Hepatocyte (in vitro differentiated cells): ENCODE data around the gene TNS3. TPM values are rescaled to one million over a fixed set of nuclear protein-coding genes. Genes with fewer than 3 reads are reported as not detected.
A peak's percentile ranks its signal among the peaks of the same experiment; 100 is the strongest.

Source experiments
- DNase-seq: peaks from one replicate; pipeline ENCODE4 v3.0.0-alpha.2; 2016; ENCODE audit warnings: low spot score
- H2AFZ ChIP-seq: fragments of 200-600 bp; sonication (generic); 2 replicates; pipeline ENCODE4 v1.6.0; 2016; ENCODE audit warnings: antibody characterized with exemption, mild to moderate bottlenecking
- H3K27ac ChIP-seq: fragments of 200-600 bp; sonication (generic); 2 replicates; pipeline ENCODE4 v1.5.1; 2016; ENCODE audit warnings: mild to moderate bottlenecking
- H3K27me3 ChIP-seq: fragments of 200-600 bp; sonication (generic); 2 replicates; pipeline ENCODE4 v1.6.1; 2016
- H3K36me3 ChIP-seq: fragments of 200-600 bp; sonication (generic); replicated peaks from 2 replicates; pipeline ENCODE4 v1.5.1; 2016; ENCODE audit warnings: low read depth; ENCODE audit not compliant: insufficient read depth
- H3K4me1 ChIP-seq: fragments of 200-600 bp; sonication (generic); 2 replicates; pipeline ENCODE4 v1.5.1; 2016; ENCODE audit warnings: mild to moderate bottlenecking, moderate library complexity; ENCODE audit not compliant: insufficient read depth
- H3K4me2 ChIP-seq: fragments of 200-600 bp; sonication (generic); 2 replicates; pipeline ENCODE4 v1.6.0; 2016
- H3K4me3 ChIP-seq: fragments of 200-600 bp; sonication (generic); 2 replicates; pipeline ENCODE4 v1.5.1; 2016; ENCODE audit warnings: mild to moderate bottlenecking
- H3K79me2 ChIP-seq: fragments of 200-600 bp; sonication (generic); 2 replicates; pipeline ENCODE4 v1.6.0; 2017; ENCODE audit warnings: mild to moderate bottlenecking
- H3K9me2 ChIP-seq: fragments of 200-600 bp; sonication (generic); replicated peaks from 2 replicates; pipeline ENCODE4 v1.6.0; 2017; ENCODE audit warnings: mild to moderate bottlenecking; ENCODE audit not compliant: insufficient read depth
- H3K9me3 ChIP-seq: fragments of 200-600 bp; sonication (generic); 2 replicates; pipeline ENCODE4 v1.5.1; 2016; ENCODE audit warnings: low read depth, mild to moderate bottlenecking
- H4K20me1 ChIP-seq: fragments of 200-600 bp; sonication (generic); 2 replicates; pipeline ENCODE4 v1.6.0; 2016; ENCODE audit warnings: mild to moderate bottlenecking; ENCODE audit not compliant: insufficient read depth, poor library complexity, severe bottlenecking
- EZH2 ChIP-seq: fragments of 200-600 bp; sonication (generic); IDR thresholded peaks from 2 replicates; pipeline ENCODE4 v1.6.1; 2016; ENCODE audit warnings: antibody characterized with exemption, mild to moderate bottlenecking, borderline replicate concordance
- EZH2phosphoT487 ChIP-seq: fragments of 200-600 bp; sonication (generic); IDR thresholded peaks from one replicate; pipeline ENCODE4 v1.6.1; 2018; ENCODE audit warnings: antibody characterized with exemption, mild to moderate bottlenecking, low read depth, moderate library complexity; ENCODE audit not compliant: unreplicated experiment, severe bottlenecking
- WGBS: methylation state at CpG from one replicate; pipeline ENCODE4 v1.1.6; 2016; ENCODE audit warnings: low lambda C conversion rate; ENCODE audit errors: missing lambda C conversion rate; 5-methylcytosine and 5-hydroxymethylcytosine counted together
- polyA plus RNA-seq: library from polyadenylated mRNA; unstranded; fragments of >200 nt; fragmentation: Nextera tagmentation; extraction: Ambion mirVana; gene quantifications from 2 replicates; pipeline ENCODE4 v1.2.1, GENCODE V29; 2016
- total RNA-seq: library from RNA; depleted of rRNA; stranded (reverse); fragments of >200 nt; gene quantifications from 2 replicates; pipeline ENCODE4 v1.2.3, GENCODE V29; 2014
- TF ChIP-seq, protein P1 (sequence below): fragments of 200-600 bp; sonication (generic); IDR thresholded peaks from 2 replicates; pipeline ENCODE4 v1.5.1; 2016; ENCODE audit warnings: antibody characterized with exemption, mild to moderate bottlenecking; ENCODE audit not compliant: poor library complexity

The TNS3 gene
- total and polyA plus RNA-seq, 2 experiments from 2014 or later: 30.0 to 73.3 TPM

DNA sequence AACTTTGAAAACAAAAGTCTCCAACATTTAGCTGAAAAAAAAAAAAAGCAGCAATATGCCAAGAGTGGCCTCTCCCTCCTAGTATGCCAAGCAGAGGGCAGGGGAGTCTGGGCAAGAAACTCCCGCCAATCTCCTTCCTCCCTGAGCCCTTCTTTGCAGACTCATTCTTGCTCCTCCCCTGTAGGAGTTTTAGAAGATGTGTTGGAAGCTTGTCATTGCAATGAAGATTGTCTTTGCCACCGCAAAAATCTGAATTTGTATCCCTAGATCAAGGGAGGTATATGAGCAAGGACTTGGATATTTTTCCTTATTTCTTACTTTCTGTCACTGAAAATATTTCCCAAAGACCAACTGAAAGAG is 2.6 kb upstream of the TNS3 start:
- TF ChIP-seq EZH2phosphoT487 (no peak), EZH2 (no peak)
- TF ChIP-seq, protein P1, sequence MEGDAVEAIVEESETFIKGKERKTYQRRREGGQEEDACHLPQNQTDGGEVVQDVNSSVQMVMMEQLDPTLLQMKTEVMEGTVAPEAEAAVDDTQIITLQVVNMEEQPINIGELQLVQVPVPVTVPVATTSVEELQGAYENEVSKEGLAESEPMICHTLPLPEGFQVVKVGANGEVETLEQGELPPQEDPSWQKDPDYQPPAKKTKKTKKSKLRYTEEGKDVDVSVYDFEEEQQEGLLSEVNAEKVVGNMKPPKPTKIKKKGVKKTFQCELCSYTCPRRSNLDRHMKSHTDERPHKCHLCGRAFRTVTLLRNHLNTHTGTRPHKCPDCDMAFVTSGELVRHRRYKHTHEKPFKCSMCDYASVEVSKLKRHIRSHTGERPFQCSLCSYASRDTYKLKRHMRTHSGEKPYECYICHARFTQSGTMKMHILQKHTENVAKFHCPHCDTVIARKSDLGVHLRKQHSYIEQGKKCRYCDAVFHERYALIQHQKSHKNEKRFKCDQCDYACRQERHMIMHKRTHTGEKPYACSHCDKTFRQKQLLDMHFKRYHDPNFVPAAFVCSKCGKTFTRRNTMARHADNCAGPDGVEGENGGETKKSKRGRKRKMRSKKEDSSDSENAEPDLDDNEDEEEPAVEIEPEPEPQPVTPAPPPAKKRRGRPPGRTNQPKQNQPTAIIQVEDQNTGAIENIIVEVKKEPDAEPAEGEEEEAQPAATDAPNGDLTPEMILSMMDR: no peak
- 84% methylated on average over 2 of the region's 2 CpGs for WGBS
- Histone ChIP-seq H3K27ac (peak overlapping the region; percentile 55), H3K4me1 (peaks cover 20% of the 10 kb centered on the region), H3K4me2 (no peak overlapping the region), H3K79me2 (peaks cover 33% of the 10 kb centered on the region), H3K4me3 (no peak overlapping the region), H3K27me3 (no peaks in the 10 kb centered on the region), H4K20me1 (no peaks in the 10 kb centered on the region), H3K9me2 (no peaks in the 10 kb centered on the region), H3K9me3 (no peaks in the 10 kb centered on the region), H3K36me3 (no peaks in the 10 kb centered on the region), H2AFZ (no peak overlapping the region)
- DNase-seq: no peak

DNA sequence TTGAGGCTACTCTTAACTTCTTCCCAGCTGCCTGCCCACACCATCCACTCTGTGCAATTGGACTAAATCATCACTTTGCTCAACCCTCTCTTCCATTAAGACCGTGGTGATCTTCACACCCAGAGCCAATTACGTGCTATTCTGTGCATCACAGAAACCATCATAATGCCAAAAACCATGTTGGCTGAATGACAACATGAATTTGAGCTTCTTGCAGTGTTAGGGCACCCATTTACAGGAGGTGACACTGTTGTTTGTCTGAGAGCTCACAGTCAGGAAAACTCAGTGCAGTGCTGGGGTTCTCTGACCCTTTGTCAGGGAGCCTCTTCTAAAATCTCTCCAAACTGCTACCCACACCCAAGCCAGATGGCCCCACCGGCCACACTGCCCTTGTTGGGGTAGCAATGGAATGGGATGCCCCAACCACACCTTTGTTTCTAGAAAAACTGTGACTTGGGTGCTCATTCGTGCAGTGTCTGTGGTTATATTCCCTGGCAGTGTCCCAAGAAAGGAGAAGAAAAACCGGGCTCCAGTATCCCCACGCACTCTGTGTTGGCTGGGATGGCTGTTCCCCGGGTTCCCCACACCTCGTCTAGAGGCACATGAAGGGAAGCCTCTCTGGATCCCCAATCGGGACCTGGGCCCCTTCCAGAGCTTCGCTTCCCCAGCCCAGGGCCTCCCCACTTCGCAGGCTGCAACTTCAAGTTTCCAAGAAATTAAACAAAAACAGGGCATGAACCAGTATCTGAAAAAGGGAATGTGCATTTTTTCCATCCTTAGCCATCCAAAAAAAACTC is 2.0 kb upstream of the TNS3 start:
- no peaks in the 10 kb centered on the region for H3K9me2 ChIP-seq
- TF ChIP-seq, protein P1: no peak
- no peak for TF ChIP-seq EZH2
- TF ChIP-seq EZH2phosphoT487: no peak
- 78% methylated on average over 11 of the region's 11 CpGs for WGBS
- H3K4me1 ChIP-seq: peaks cover 26% of the 10 kb centered on the region
- no peak overlapping the region for H3K4me2 ChIP-seq
- no peak for DNase-seq
- H2AFZ ChIP-seq: no peak overlapping the region
- peak overlapping the region; percentile 55 for H3K27ac ChIP-seq
- H3K36me3 ChIP-seq: no peaks in the 10 kb centered on the region
- H4K20me1 ChIP-seq: no peaks in the 10 kb centered on the region
- H3K9me3 ChIP-seq: no peaks in the 10 kb centered on the region
- H3K79me2 ChIP-seq: peaks cover 39% of the 10 kb centered on the region
- H3K27me3 ChIP-seq: no peaks in the 10 kb centered on the region
- H3K4me3 ChIP-seq: no peak overlapping the region

DNA sequence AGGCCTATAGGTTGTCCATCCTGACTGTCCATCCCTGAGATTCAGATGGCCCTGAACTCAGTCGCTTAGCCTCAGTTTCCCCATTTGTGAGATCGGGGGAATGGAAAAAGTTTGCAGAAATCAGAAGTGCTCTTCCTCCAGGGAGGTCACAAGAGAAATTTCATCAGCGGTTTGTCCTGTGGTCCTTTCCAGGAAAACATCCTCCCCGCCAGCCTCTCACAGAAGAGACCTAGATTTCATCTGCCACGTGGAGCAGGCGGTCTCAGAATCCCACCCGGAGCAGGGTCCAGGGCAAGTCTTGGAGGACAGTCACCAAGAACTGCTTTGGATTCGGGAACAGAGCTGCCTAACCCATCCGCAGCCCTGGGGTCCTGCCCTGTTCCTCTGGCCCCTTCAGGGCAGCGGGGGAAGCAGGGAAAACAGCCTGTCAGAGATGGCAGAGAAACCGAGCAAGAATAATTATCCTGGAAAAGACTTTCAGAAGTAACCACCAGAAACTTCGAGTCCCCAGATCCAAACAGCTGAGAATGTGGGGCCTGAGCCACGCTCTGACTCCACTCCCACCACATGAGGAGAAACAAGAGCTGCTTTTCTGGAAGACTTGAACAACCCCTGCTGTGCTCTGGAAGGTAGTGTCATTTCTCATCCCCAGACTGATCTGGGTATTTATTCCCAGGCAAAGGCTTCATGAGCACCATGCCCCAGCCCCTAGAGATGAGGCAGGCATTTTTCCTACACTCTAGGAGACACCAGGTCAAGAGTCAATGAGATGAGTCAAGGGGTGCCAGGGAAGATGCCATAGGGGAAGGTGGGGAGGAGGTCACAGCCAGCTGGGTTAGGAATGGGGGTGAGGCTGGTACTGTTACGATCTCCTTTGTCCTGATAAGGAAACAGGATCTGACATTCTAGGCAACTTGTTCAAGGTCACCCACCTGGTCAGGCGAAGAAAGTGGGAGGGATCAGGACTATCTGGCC is 1.1 kb upstream of the TNS3 start:
- H3K79me2 ChIP-seq: peaks cover 47% of the 10 kb centered on the region
- peaks cover 33% of the 10 kb centered on the region for H3K4me1 ChIP-seq
- no peaks in the 10 kb centered on the region for H3K9me2 ChIP-seq
- WGBS: 83% methylated on average over 15 of the region's 15 CpGs
- H3K27ac ChIP-seq: peak overlapping the region; percentile 100
- no peak overlapping the region for H3K4me3 ChIP-seq
- no peaks in the 10 kb centered on the region for H4K20me1 ChIP-seq
- DNase-seq: no peak
- no peaks in the 10 kb centered on the region for H3K27me3 ChIP-seq
- no peaks in the 10 kb centered on the region for H3K9me3 ChIP-seq
- peak overlapping the region; percentile 55 for H2AFZ ChIP-seq
- TF ChIP-seq, protein P1: no peak
- TF ChIP-seq EZH2phosphoT487 (no peak), EZH2 (no peak)
- H3K36me3 ChIP-seq: no peaks in the 10 kb centered on the region
- H3K4me2 ChIP-seq: peak overlapping the region; percentile 77
